ENCODE data around the gene UGT3A1. TPM values are rescaled to one million over a fixed set of nuclear protein-coding genes. Genes with fewer than 3 reads are reported as not detected.

UGT3A1 gene
- total and polyA plus RNA-seq, 2 donors (not counting 3 experiments of a cell fraction or from before 2014, with no cell fraction given) = not detected

GRCh38 chr5:36006163-36006562, 15.0 kb upstream of the UGT3A1 start:
- no TSS peak for BruUV-seq (replicated peaks)
- Histone ChIP-seq H3K4me3 (replicated peaks in 1 of 3; ENCODE audit: insufficient read depth in 1 of 3, low read depth in 1 of 3, low read length in 3 of 3) (no peak overlapping the region), H3K4me2 (ENCODE audit: insufficient read depth, low read length) (no peak overlapping the region), H3K9me3 (replicated peaks; ENCODE audit: control insufficient read depth, insufficient read depth, low read length) (no peaks in the 10 kb centered on the region), H3K9me1 (replicated peaks; ENCODE audit: control insufficient read depth, extremely low read depth, insufficient read depth, low read length) (no peaks in the 10 kb centered on the region), H3K4me1 (ENCODE audit: control insufficient read depth, extremely low read depth, insufficient read depth, low read length) (no peaks in the 10 kb centered on the region), H2AFZ (ENCODE audit: low read depth, low read length) (no peak overlapping the region), H3K36me3 (ENCODE audit: control insufficient read depth in 2 of 2, extremely low read depth in 1 of 2, insufficient read depth in 2 of 2, low read length in 2 of 2) (no peaks in the 10 kb centered on the region), H3K9ac (replicated peaks; ENCODE audit: extremely low read depth, insufficient read depth, low read length) (no peak overlapping the region), H4K20me1 (replicated peaks; ENCODE audit: control insufficient read depth, extremely low read depth, insufficient read depth, low read length) (no peaks in the 10 kb centered on the region), H3K27ac (ENCODE audit: insufficient read depth, low read depth, low read length) (no peak overlapping the region), H3K27me3 (ENCODE audit: control insufficient read depth in 2 of 2, insufficient read depth in 2 of 2, low read length in 2 of 2) (no peaks in the 10 kb centered on the region), H3K79me2 (ENCODE audit: control insufficient read depth, insufficient read depth, low read length) (no peaks in the 10 kb centered on the region)
- intact Hi-C loops (cut with micrococcal nuclease) (no loop called here), dilution Hi-C loops (cut with MboI; ENCODE audit: extremely low pct_ligation_motif_present, low sequenced_read_pairs) (no loop called here)
- no peak for DNase-seq (ENCODE audit: low read depth, low spot score)
- POLR2A ChIA-PET = no interaction called here
- CTCF ChIA-PET = no interaction called here
- TF ChIP-seq MYC (IDR thresholded peaks at IDR 0.05; ENCODE audit: low read depth, low read length) (no peak), POLR2A (IDR thresholded peaks at IDR 0.05; ENCODE audit: low read depth, low read length) (no peak), JUN (IDR thresholded peaks at IDR 0.05; ENCODE audit: borderline replicate concordance, insufficient read depth, insufficient read length, low read depth) (no peak), GATA2 (IDR thresholded peaks at IDR 0.05; ENCODE audit: insufficient read depth, insufficient read length, low read depth, low read length) (no peak), POLR2AphosphoS5 (IDR thresholded peaks at IDR 0.05; ENCODE audit: insufficient read depth, low read depth, low read length) (no peak), CTCF (IDR thresholded peaks at IDR 0.05; ENCODE audit: extremely low read depth in 1 of 2, insufficient read depth in 1 of 2, low read depth in 1 of 2, low read length in 2 of 2) (no peak), FOS (IDR thresholded peaks at IDR 0.05; ENCODE audit: borderline replicate concordance, insufficient read depth, low read length) (no peak), MAX (IDR thresholded peaks at IDR 0.05; ENCODE audit: insufficient read depth, insufficient read length) (no peak), EZH2 (IDR thresholded peaks at IDR 0.05; ENCODE audit: borderline replicate concordance, low read depth, low read length, severe bottlenecking) (no peak)
- no peak for FAIRE-seq

All from endothelial cell of umbilical vein (primary cell).